ENCODE results near the gene IMPA2. TPM values are rescaled to one million over a fixed set of nuclear protein-coding genes. Genes with fewer than 3 reads are reported as not detected.

IMPA2 gene
- total and polyA plus RNA-seq, 2 donors (not counting 1 experiment from before 2014, with no cell fraction given) = 3.8 to 23.0 TPM

GRCh38 chr18:12049978-12050811 lies 68.9 kb downstream of the IMPA2 start:
- no peak overlapping the region for H3K4me2 ChIP-seq (ENCODE audit: extremely low read depth, insufficient read depth, low read length)
- H3K9ac ChIP-seq (ENCODE audit: insufficient read depth, low read length) = no peak overlapping the region
- DNase-seq (ENCODE audit: low read depth in 2 of 2) = no peak
- H3K36me3 ChIP-seq (ENCODE audit: control insufficient read depth, insufficient read depth, low read length) = no peaks in the 10 kb centered on the region
- no peak overlapping the region for H3K27ac ChIP-seq (ENCODE audit: insufficient read depth, low read length)
- no peak overlapping the region for H2AFZ ChIP-seq (ENCODE audit: low read length)
- H3K9me3 ChIP-seq (ENCODE audit: control insufficient read depth, insufficient read depth, low read depth, low read length) = no peaks in the 10 kb centered on the region
- no peaks in the 10 kb centered on the region for H3K27me3 ChIP-seq (ENCODE audit: control insufficient read depth, insufficient read depth, low read length)
- H4K20me1 ChIP-seq (ENCODE audit: control insufficient read depth, extremely low read depth, insufficient read depth, low read length) = no peaks in the 10 kb centered on the region
- H3K4me3 ChIP-seq (replicated peaks in 1 of 4; ENCODE audit: control extremely low read depth in 1 of 4, insufficient read depth in 1 of 4, low read depth in 3 of 4, low read length in 4 of 4) = no peak overlapping the region
- peaks cover 6% of the 10 kb centered on the region for H3K4me1 ChIP-seq (ENCODE audit: control insufficient read depth, extremely low read depth, insufficient read depth, low read length)
- TF ChIP-seq, protein P1, sequence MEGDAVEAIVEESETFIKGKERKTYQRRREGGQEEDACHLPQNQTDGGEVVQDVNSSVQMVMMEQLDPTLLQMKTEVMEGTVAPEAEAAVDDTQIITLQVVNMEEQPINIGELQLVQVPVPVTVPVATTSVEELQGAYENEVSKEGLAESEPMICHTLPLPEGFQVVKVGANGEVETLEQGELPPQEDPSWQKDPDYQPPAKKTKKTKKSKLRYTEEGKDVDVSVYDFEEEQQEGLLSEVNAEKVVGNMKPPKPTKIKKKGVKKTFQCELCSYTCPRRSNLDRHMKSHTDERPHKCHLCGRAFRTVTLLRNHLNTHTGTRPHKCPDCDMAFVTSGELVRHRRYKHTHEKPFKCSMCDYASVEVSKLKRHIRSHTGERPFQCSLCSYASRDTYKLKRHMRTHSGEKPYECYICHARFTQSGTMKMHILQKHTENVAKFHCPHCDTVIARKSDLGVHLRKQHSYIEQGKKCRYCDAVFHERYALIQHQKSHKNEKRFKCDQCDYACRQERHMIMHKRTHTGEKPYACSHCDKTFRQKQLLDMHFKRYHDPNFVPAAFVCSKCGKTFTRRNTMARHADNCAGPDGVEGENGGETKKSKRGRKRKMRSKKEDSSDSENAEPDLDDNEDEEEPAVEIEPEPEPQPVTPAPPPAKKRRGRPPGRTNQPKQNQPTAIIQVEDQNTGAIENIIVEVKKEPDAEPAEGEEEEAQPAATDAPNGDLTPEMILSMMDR (conservative IDR thresholded peaks at IDR 0.05 in 1 of 2, IDR thresholded peaks at IDR 0.05 in 1 of 2; ENCODE audit: low read depth in 1 of 2, low read length in 2 of 2) = no peak
- no peak for TF ChIP-seq EZH2 (IDR thresholded peaks at IDR 0.05; ENCODE audit: low read length, missing control alignments)
- H3K79me2 ChIP-seq (ENCODE audit: control insufficient read depth, insufficient read depth, low read length) = no peaks in the 10 kb centered on the region

DNA sequence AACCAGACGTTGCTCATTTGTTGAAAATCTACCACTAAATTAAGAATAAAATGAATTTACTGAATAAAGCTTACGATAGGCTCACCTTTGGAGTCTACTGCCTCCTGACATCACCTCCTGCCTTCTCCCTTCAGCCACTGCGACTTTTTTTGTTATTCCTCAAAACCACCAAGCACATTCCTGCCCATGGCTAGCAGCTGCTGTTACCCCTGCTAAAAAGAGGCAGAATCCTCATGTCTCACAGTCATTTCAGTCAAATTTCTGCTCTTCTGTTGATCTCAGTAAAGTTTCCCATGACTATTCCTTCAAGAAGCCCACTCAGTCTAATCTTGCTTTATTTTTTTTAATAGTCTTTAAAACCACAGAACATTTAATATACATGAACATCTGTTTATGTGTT lies 71.6 kb downstream of the IMPA2 start:
- no peak overlapping the region for H3K27ac ChIP-seq (ENCODE audit: insufficient read depth, low read length)
- TF ChIP-seq EZH2 (IDR thresholded peaks at IDR 0.05; ENCODE audit: low read length, missing control alignments) = no peak
- TF ChIP-seq, protein P1 (conservative IDR thresholded peaks at IDR 0.05 in 1 of 2, IDR thresholded peaks at IDR 0.05 in 1 of 2; ENCODE audit: low read depth in 1 of 2, low read length in 2 of 2) = no peak
- H3K79me2 ChIP-seq (ENCODE audit: control insufficient read depth, insufficient read depth, low read length) = no peaks in the 10 kb centered on the region
- no peaks in the 10 kb centered on the region for H4K20me1 ChIP-seq (ENCODE audit: control insufficient read depth, extremely low read depth, insufficient read depth, low read length)
- H3K4me3 ChIP-seq (replicated peaks in 1 of 4; ENCODE audit: control extremely low read depth in 1 of 4, insufficient read depth in 1 of 4, low read depth in 3 of 4, low read length in 4 of 4) = no peak overlapping the region
- DNase-seq (ENCODE audit: low read depth in 2 of 2) = no peak
- no peaks in the 10 kb centered on the region for H3K36me3 ChIP-seq (ENCODE audit: control insufficient read depth, insufficient read depth, low read length)
- H2AFZ ChIP-seq (ENCODE audit: low read length) = no peak overlapping the region
- no peak overlapping the region for H3K4me2 ChIP-seq (ENCODE audit: extremely low read depth, insufficient read depth, low read length)
- peaks cover 6% of the 10 kb centered on the region for H3K4me1 ChIP-seq (ENCODE audit: control insufficient read depth, extremely low read depth, insufficient read depth, low read length)
- no peaks in the 10 kb centered on the region for H3K27me3 ChIP-seq (ENCODE audit: control insufficient read depth, insufficient read depth, low read length)
- no peak overlapping the region for H3K9ac ChIP-seq (ENCODE audit: insufficient read depth, low read length)
- no peaks in the 10 kb centered on the region for H3K9me3 ChIP-seq (ENCODE audit: control insufficient read depth, insufficient read depth, low read depth, low read length)

GRCh38 chr18:12053289-12053688 lies 72.0 kb downstream of the IMPA2 start:
- Histone ChIP-seq H3K79me2 (ENCODE audit: control insufficient read depth, insufficient read depth, low read length) (no peaks in the 10 kb centered on the region), H3K9ac (ENCODE audit: insufficient read depth, low read length) (no peak overlapping the region), H3K4me3 (replicated peaks in 1 of 4; ENCODE audit: control extremely low read depth in 1 of 4, insufficient read depth in 1 of 4, low read depth in 3 of 4, low read length in 4 of 4) (no peak overlapping the region), H3K4me2 (ENCODE audit: extremely low read depth, insufficient read depth, low read length) (no peak overlapping the region), H2AFZ (ENCODE audit: low read length) (no peak overlapping the region), H3K27me3 (ENCODE audit: control insufficient read depth, insufficient read depth, low read length) (no peaks in the 10 kb centered on the region), H3K4me1 (ENCODE audit: control insufficient read depth, extremely low read depth, insufficient read depth, low read length) (peaks cover 4% of the 10 kb centered on the region), H4K20me1 (ENCODE audit: control insufficient read depth, extremely low read depth, insufficient read depth, low read length) (no peaks in the 10 kb centered on the region), H3K36me3 (ENCODE audit: control insufficient read depth, insufficient read depth, low read length) (no peaks in the 10 kb centered on the region), H3K9me3 (ENCODE audit: control insufficient read depth, insufficient read depth, low read depth, low read length) (no peaks in the 10 kb centered on the region), H3K27ac (ENCODE audit: insufficient read depth, low read length) (no peak overlapping the region)
- DNase-seq (ENCODE audit: low read depth in 2 of 2) = no peak
- TF ChIP-seq, protein P1 (conservative IDR thresholded peaks at IDR 0.05 in 1 of 2, IDR thresholded peaks at IDR 0.05 in 1 of 2; ENCODE audit: low read depth in 1 of 2, low read length in 2 of 2) = no peak
- no peak for TF ChIP-seq EZH2 (IDR thresholded peaks at IDR 0.05; ENCODE audit: low read length, missing control alignments)

All from fibroblast of lung (primary cell).